M059J (cell line): ENCODE data around the gene TBCA. TPM values are rescaled to one million over a fixed set of nuclear protein-coding genes. Genes with fewer than 3 reads are reported as not detected.

Source experiments
- DNase-seq: peaks from one replicate; pipeline ENCODE4 v3.0.0-alpha.2; 2012; ENCODE audit warnings: low read depth
- total RNA-seq: library from RNA; depleted of rRNA; stranded (reverse); fragments of >200 nt; shearing (Covaris generic); gene quantifications from 2 replicates; pipeline ENCODE4 v1.2.3, GENCODE V29; 2014

The TBCA gene
- total RNA-seq, 1 experiment from 2014 or later = 211 TPM

DNA sequence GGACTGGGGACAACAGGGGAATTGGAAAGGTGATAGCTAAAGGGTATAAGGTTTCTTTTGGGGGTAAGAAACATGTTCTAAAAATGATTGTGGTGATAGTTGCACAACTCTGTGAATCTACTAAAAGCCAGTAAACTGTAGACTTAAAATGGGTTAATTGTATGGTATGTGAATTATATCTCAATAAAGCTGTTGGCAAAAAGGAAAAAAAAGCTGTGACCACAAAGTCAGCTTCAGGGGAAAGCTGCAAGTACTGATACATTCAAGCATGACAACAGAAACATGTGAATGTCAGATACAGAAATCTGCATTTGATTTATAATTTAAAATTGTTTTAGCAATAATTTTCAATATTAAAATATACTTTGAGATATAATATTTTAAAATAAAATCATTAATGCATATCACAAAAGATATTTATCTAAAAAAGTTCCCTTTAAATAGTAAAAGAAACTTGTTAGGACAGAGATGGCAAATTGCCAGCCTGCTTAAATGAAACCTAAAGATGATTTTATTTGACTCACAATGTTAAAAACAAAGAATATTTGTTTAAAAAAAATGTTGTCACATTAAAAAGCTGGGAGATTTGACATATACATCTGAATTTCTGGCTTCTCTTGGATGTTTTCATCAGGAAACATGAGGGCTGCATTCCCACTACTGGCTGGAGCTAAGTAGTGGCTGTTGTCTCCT, 66.0 kb downstream of the TBCA start:
- DNase-seq = no peak

DNA sequence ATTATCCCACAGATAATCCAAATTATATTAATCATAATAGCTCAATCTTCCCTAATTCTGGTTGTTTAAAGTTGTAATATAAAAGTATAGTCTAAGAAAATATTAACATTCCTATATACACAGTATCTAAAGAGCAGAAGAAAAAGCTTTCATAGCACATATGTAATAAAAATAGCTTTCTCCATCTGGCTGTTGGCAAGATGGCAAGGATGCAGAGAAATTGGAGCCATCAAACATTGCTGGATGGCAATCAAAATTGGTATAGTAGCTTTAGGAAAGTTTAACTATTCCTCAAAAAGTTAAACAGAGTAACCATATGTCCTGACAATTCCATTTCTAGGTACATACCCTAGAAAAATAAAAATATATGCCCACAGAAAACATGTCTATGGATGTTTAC, 66.8 kb downstream of the TBCA start:
- DNase-seq = no peak

DNA sequence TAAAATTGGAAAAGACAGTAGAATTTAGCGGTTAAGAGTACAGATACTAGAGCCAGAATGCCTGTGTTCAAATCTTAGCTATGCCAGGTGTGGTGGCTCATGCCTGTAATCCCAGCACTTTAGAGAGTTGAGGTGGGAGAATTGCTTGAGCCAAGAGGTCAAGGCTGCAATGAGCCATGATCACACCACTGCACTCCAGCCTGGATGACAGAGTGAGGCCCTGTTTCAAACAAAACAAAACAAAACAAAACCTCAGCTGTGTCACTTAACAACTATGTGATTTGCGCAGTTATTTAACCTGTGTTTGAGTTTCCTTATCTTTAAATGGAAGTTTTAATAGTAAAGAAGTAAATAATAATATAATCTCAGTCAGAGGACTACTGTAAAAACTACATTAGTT, 68.3 kb downstream of the TBCA start:
- DNase-seq = peak; percentile 14

DNA sequence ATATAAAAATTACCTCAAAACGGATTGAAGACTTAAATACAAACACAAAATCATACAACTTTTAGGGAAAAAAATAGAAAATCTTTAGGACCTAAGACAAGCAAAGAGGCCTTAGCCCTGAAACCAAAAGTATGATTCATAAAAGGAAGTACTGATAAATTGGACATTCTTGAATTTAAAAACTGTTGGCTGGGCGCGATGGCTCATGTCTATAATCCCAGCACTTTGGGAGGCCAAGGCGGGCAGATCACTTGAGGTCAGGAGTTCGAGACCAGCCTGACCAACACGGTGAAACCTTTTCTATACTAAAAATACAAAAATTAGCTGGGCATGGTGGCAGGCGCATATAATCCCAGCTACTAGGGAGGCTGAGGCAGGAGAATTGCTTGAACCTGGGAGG, 76.6 kb downstream of the TBCA start:
- peak; percentile 20 for DNase-seq

DNA sequence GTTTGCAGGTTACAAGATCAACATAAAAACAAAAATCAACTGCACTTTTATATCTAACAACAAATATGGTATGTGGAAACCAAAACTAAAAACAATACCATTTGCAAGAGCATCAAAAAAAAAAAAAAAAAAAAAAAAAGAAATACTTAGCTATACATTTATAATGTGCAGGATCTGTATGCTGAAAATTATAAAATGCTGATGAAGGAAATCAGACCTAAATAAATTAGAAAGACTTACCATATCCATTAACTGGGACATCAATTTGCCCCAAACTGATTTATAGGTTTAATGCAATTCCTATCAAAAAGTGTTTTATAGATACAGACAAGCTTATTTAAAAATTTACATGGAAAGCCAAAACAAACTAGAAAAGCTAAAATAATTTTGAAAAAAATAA, 77.2 kb downstream of the TBCA start:
- DNase-seq = no peak

DNA sequence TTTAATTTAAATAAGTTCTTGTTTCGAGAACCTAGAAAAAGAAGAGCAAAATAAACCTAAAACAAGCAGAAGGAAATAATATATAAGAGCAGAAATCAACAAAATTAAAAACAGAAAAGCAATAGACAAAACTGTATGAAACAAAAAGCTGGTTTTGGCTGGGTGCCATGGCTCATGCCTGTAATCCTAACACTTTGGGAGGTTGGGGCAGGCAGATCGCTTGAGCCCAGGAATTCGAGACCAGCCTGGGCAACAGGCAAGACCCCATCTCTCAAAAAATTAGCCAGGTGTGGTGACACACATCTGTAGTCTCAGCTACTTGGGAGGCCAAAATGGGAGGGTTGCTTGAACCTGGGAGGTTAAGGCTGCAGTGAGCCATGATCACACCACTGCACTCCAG, 78.4 kb downstream of the TBCA start:
- no peak for DNase-seq

DNA sequence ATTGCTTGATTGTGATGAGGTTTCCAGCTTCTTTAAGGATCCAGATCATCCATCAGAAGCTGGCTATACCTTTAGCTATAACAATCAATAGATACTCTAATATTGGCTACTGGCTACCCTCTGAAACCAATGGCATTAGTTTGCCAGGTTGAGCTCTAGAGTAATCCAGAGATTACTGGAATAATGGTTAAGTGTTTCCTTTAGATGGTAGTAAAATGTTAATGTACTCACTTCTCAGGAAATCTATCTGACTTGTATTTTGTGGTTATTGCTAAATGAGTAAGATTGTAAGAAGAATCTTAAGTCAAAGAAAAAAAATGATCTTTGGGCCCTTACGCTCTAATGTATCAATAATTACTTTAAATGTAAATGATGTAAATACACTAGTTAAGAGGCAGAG, 80.0 kb downstream of the TBCA start:
- no peak for DNase-seq

DNA sequence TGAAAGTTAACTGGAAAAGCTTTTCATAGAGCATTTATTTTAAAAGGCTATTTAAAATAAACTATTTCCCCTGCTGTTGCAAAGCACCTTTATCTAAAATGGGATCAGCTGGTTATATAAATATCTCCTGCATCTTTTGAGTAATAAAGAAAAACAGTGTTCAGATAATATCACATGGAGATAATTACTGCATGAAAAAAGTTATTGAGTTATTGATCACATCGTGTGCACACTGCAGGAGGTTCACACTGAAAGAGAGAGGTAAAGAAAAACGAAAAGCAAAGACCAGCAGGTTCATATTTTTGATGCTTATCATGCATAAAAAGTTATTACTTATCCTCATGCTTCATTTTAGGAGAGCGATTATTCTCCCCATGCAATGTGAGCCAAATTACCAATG, 82.2 kb downstream of the TBCA start:
- DNase-seq = no peak

DNA sequence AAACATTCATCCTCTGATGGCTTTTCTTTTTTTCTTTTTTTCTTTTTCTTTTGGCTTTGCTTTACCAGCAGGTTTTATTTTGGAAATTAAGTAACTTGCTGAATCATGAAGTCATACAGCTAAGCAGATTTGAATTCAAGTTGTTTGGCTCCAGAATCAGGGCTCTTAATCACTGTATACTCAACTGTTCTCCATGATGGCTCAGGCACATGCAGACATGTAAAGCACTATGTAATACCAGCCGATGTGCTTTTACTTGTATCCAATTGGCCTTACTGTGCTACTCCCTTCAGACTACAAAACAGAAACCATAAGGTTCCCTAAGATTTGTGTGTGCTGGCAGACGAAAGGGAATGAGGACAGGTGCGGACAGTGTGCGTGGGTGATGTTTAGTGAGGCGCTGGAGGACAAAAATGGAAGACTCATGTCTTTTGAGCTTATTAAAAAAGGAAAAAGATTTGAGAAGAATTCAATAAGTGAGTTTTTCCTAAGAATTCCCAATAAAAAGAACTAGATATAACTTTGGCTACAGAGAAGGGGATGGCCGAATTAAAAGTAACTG, 92.9 kb downstream of the TBCA start:
- no peak for DNase-seq

DNA sequence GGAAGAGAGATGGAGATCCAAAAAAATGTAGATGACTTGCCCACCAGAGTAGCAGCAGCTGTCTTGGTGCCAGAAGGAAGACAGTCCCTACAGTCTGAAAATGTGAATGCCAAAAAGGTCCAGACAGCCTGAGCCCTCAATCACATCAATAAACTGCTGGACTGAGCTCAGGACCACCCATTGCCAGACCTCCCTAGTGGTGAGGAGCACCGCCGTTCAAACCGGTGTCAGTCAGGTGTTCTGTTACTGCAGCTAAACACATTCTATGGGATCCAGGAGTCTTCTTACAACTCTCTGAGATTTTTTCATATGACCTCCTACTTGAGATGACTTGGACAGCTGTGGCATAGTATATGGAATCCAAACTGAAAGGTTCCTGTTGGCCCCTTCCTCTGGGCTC, 105.6 kb downstream of the TBCA start:
- no peak for DNase-seq

DNA sequence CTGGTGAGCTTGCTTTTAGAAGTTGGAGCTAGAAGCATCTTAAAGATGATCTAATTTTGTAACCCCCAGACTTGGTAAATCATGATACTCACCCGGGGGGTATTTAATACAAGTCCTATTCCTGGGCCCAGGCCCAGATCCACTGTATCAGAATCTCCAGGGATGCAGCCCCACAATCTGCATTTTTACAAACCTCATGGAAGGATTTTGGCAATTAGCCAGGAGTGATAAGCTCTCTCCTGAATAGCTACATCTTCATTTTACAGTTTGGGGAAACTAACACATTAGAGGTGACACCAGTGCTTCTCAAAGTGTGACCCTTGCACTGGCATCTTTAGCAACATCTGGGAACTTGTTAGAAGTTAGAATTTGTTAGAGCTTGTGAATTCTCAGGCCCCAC, 106.5 kb downstream of the TBCA start:
- DNase-seq = no peak

DNA sequence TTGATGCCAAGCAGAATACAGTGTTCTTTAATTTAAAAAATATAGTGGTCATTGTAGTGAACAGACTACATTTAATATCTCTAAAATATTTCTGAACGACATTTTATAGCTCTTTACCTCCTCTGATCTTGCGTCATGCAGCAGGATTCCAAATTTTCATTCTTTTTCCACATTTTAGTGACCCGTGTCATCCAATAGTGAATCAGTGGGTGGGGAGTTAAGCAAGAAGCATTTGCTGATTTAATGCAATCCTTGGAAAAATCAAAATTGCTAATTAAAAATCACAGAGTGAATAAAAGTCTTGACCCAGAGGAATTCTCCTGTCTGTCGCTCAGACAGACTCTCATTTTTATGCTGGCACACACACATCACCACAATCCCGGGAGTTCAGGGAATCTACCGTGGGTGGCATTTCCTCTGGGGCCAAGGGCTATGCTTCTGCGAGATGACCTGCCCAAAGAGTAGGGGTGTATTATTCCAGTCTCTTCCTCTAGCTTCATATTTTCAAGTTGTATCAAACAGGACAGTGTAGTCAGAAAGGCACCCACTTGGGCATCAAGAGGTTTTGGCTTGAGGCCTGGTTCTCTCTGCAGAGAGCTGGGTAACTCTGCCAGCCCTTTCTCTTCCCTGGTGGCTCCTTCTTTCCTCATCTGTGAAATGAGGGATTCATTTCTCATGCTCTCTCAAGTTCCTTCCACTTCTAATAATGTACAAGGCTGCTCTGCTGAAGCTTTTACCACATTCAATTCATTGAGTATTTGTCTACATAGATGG, 112.9 kb downstream of the TBCA start:
- no peak for DNase-seq

DNA sequence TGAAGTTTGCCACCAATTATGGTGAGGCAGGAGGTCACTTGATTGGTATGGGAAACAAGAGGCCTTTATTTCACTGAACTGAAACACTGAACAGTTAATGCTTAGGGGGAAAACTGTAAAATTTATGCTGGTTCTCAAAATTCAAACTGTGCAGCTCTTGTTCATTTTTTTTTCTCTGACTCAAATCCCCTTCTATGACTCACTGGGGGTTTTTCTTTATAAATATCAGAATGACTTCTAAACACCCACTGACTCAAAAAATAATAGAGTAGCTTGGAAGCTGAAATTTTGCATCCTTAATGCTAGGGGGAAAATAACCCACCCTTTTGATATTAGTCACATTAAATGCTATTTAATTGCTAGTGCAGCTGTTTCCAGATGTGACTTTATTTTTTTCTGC, 113.5 kb downstream of the TBCA start:
- DNase-seq = no peak

DNA sequence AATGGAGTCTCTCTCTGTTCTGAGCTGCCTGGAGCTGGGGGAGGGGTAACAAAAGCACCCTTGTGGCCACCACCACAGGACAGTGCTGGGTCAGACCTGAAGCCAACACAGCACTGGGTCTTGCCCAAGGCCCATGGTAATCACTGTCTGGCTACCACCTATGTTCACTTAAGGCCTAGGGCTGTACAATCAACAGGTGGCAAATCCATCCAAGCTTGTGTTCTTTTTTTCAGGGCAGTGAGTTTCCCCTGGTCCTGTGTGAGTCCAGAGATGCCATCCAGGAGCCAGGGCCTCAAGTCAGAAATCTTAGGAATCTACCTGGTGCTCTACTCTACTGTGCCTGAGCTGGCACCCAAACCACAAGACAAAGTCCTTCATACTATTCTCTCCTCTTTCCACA, 117.5 kb downstream of the TBCA start:
- DNase-seq = no peak

DNA sequence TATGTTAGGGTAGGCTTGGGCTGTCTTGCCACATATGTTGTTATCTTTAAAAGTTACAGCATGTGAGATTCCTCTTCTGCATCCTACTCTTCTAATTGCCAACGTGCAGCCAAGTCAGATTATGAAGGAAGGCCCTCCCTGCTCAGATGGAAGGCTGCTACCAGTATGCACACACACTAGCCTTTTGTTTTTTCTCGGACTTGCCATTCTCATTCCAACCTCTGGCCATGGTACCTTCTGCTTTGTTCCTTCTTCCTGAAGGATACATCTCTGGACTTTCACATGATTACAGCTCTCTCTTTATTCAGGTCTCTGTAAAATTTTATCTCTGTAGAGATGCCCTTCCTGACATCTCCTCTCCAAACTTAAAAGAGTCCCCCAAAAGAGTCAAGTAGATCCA, 124.8 kb downstream of the TBCA start:
- DNase-seq = no peak

DNA sequence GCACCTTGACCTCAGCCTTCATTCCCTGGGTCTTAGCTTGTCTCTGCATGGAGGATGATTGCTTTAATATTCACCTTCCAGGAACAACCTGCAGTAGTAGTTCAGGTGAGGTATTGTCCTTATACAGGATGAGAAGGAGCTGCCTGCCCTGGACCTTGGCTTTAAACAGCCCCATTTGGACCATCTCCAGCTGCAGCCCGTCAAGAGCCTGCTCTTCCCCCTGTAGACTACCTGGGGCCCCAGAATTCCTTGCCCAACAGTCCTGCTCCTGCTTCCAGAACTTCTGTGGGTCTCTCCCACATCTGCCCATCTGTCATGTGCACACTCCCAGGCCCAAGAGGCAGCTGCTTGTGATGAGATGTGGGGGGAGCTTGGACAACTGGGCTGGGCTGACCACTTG, 125.5 kb downstream of the TBCA start:
- DNase-seq = no peak

DNA sequence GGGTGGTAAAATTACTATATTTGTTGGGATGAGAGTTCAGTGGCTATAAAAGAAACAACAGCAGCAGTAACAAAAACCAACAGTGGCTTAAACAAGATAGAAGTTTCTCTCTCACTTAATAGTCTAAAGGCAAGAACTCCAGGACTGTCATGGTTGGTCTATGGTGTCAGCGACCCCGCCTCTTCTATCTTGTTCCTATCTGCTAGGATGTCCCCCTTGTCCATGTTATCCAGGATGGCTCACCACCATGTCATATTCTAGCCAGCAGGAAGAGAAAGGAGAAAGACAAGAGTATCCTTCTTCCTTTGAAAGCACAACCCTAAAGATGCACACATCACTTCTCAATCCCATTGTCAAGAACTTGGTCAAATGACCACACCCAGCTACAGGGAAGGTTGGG, 126.4 kb downstream of the TBCA start:
- no peak for DNase-seq

DNA sequence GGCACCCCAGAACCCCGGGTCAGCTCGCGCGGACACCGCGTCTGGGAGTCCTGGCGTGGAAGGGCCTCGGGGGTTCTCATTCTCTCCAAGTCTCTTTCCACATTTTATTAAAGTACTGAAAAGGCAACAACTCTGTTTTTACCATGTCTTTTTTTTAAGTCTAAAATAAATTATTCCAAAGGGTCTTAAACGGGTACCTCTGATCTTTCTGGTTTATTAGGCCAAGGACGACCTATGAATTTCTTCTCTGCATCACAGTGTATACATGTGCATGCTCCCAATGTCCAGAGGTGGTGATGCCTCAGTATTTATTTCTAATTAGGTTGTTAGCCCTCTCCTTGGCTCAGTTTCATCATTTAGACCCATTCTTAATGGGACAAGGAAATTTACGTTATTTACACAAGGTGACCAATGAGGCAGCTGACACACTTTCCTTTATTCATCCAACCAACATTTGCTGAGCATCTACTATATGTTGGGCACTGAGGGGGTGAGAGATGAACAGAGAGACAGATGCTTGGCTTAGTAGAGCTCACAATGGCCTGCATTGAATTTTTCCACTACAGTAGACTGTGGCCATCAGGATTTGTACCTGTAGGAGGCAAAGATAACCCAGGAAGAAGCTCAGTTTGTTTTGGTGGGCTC, 130.0 kb downstream of the TBCA start:
- no peak for DNase-seq

DNA sequence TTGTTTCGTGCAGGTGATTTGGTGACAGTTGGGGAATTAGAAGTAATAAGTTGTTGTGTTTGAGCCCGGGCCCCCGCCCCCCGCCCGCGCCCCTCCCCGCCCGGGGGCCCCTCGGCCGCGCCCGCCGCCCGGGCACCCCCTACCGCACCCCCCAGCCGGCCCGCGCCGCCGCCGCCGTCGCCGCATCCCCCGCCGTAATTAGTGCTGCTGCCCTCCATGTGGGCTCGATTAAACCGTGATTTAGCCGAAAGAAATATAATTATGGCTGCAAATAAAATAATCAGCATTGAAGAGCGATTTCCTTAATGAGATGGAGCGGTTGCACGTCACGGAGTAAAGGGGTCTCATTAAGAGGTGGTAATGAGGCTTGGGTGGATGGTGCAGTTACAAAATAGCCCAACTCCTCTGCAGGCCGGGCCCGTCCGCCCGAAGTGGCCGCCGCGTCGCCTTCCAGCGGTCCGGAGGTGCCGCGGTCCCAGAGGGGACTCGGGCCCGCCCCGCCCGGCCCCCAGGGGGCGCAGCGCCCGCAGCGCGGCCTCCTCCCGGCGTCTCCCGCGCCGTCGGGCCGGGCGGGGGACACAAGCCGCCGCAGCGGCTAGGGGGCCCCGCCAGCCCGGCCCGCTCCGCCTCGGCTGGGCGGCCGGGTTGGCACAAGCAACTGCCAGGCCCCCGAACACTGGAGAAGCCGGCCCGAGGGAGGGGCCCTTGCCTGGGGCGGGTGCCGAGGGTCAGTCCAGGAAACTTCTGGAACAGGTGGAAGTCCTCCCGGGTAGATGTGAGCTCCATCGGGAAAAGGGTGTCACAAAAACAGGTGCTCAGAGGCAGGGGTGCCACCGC, 130.8 kb downstream of the TBCA start:
- peak; percentile 27 for DNase-seq

DNA sequence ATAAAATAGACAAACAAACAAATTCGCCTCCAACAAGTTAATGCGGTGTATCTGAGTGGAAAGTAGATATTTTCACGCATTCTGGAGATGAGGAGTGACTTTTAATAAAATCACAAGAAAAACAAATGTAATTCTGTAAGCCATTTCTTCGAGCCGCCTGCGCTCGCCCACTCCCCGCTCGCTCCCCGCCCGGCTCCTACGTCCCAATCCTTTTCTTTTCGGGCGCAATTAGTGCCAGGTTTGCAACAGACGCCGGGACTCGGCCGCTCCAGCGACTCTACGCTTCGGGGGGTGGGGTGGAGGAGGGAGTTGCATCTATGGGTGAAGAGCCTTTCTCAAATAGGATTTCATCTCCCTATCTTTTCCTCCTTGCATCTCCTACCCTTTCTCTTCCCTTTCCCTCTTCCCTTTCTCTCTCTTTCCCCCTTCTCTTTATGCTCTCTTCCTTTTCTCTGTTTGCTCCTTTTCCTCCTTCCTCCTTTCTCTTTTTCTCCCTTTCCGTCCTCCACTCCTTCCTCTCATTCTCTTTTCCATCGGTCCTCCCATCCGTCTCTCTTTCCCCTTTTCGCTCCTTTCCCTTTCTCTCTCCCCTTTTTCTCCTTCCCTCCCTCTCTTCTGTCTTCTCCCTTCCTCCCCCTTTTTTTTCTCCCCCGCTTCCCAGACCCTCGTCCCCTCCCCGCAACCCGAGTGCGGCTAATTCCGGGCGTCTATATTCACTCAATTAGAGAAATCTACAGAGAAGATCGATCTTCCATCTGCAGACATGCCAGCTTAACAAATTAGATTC, 131.6 kb downstream of the TBCA start:
- DNase-seq = peak; percentile 16
